ENCODE measurements around the gene AGAP5. TPM values are rescaled to one million over a fixed set of nuclear protein-coding genes. Genes with fewer than 3 reads are reported as not detected.
"Not testable (repeated sequence)": the region's sequence is repeated elsewhere in the genome, so short reads cannot be mapped to it uniquely, and the experiment has no call there.

The AGAP5 gene
- total RNA-seq, 1 donor from 2014 or later = 14.4 TPM

DNA sequence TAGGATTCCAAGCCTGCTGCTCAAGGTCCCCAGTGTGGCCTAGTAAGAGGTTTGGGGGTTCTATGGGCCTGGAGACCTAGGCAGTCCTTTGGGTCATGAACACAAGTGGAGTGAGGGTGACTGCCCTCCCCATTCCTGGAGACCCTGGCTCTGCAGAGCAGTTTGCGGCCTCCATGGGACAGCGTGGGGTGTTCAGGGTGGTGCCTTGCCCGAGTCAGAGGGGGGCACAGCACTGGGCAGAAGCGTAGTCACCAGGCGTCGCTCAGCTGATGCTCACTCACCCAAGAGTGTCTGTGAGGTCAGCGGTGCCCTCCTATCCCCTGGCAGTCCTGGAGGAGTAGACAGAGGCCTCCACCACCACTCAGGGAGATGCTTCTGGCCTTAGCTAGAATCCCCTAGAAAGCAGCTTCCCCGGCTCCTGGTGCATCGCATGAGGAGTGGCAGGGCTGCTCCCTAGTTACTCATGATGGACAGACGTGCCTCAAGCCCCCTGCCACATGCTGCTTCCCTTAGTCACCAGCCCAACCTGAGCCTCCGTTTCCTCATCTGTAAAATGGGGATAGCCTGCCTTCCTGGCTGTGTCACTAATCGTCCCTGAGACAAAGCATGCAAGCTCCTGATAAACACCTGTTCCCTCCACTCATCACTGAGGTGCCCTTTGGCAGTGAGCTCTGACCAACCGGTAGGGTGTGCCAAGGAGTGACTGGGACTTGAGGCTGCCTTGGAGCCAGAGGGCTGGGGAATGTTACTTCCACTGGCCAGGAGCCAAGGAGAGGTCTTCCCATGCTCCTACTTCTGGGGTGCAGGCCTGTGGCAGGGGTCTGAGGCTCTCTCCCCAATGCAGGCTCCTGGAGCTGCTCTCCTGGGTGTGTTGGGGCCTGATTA is 33.5 kb downstream of the AGAP5 start:
- intact Hi-C loops (cut with DNase I) = not testable (repeated sequence)

DNA sequence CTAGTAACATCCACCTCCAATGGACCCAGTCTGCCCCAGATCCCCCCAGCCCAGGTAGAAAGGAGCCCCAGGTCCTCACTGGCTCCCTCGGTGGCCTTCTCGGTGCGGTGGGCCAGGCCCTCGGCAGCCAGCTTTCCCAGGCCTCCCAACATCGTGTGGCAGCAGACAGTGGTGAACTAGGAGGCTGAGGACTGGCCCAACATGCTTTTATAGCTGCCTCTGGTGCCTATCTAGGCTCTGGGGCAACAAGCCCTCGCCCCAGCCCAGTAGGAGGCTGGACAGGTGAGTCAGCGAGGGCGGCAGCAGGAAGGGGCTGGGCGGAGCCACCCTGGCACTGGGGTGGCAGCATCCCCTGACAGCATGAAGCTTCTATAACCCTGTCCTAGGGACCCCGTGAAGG is 34.3 kb downstream of the AGAP5 start:
- DNase-seq (ENCODE audit: low spot score); ATAC-seq; intact Hi-C loops (cut with DNase I): not testable (repeated sequence)

More for the DNA sequence above, 33.5 kb downstream of the AGAP5 start:
- not testable (repeated sequence) for DNase-seq (ENCODE audit: low spot score); ATAC-seq

DNA sequence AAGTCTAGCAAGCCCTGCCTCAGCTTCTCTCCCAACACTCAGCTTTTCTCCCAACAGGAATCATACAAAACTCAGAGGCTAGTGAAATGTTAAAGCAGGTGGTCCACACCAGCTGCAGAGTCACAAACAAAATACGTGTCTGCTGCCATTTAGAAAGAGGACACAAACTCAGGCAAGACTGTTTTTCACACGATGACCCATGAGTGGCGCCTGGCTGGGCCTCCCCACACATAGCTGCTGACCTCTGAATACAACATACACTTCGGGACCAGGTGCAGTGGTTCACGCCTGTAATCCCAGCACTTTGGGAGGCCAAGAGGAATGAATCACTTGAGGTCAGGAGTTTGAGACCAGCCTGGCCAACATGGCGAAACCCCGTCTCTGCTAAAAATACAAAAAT is 35.2 kb downstream of the AGAP5 start:
- intact Hi-C loops (cut with DNase I); DNase-seq (ENCODE audit: low spot score); ATAC-seq: not testable (repeated sequence)

DNA sequence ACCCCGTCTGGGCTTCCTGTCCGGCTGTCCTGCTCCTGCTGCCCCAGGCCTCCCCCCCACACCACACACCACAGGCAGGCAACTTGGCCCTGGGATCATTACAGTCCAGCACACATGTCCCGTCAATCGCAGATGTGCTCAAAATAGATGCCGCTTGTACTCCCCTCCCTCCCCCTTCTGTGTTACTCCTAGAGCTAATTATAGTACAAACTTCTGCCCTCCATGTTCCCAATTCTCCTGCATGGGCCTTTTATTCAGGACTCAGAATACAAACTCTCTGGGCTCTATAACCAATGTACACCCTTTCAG is 42.0 kb downstream of the AGAP5 start, which contains the start of gene SYNPO2L:
TSS of gene SYNPO2L (minus strand) at position 40 of the 309 bp plus-strand sequence. CDS start 107 bp downstream, outside the sequence.
- intact Hi-C loops (cut with DNase I) = no loop called here
- DNase-seq (ENCODE audit: low spot score) (no peak), ATAC-seq (peak; percentile 52)

DNA sequence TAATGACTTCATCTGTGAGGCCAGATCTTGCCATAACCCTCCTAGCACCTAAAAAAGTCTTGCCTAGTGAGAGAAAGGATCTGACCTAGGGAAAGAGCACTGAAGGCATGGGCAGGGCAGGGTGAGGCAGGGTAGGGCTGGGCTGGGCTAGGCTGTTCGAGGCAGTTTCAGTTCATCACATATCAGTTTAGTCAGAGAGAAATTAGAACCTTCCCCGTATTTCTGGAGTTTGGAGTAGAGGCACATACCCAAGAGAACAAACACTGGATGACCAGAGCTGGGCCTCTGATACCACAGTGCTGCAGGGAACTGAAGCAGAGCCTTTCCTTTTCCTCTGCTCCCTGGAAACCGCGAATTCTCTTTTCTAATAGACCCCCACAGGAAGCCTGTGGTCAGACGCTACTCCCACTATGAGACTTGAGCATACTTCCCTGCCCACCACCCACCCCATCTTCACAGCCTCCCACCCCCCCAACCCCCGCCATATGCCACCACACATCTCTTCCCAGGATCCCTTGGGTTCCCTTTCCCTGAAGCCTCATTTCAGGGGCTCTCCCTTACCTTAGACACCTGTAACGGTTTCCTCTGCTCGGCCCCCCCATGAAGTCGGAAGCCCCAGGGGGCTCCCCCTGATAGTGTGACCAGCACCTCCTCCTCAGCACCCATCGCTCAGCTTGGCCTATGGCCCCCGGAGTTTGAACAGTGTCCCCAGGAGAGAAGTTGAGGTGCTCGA is 42.5 kb downstream of the AGAP5 start:
- intact Hi-C loops (cut with DNase I) = no loop called here
- DNase-seq (ENCODE audit: low spot score) (no peak), ATAC-seq (peak; percentile 71)

DNA sequence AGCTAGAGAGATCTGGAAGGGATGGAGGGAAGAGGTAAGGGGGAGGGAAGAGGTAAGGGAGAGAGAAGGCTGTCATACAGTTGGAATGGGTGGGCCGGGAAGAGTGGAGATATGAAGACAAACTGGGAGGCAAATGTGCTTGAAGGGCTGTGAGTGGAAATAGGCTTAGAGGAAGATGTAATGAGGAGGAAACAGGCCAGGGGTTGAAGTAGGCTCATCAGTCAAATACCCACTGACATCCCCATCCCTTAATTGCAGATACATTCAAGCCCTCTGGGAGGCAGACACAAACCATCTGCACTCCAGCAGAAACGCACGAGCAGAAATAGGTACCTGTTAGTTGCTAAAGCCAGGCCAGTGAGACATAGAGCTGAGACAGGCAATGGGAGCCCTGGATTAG is 44.2 kb downstream of the AGAP5 start:
- intact Hi-C loops (cut with DNase I) = no loop called here
- ATAC-seq (no peak), DNase-seq (ENCODE audit: low spot score) (no peak)

DNA sequence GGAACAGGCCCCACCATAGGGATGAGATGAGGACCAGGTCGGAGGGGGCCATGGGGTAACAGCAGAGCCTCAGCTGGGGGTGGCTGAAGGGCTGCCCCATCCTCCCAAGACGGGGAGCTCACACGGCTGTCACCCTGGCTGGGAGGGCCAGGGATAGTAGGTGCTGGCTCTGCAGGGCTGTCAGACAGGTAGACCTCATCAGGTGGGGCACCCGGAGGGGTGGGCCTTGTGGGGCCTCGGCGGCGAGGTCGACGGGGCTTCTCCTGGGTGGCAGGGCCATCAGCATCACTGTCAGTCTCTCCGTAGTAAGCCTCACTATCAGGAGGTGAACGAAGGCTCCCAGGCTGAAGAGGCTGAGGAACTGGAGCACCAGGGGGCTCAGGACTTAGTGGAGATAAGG is 44.7 kb downstream of the AGAP5 start:
- DNase-seq (ENCODE audit: low spot score) (no peak), ATAC-seq (no peak)
- intact Hi-C loops (cut with DNase I) = no loop called here

DNA sequence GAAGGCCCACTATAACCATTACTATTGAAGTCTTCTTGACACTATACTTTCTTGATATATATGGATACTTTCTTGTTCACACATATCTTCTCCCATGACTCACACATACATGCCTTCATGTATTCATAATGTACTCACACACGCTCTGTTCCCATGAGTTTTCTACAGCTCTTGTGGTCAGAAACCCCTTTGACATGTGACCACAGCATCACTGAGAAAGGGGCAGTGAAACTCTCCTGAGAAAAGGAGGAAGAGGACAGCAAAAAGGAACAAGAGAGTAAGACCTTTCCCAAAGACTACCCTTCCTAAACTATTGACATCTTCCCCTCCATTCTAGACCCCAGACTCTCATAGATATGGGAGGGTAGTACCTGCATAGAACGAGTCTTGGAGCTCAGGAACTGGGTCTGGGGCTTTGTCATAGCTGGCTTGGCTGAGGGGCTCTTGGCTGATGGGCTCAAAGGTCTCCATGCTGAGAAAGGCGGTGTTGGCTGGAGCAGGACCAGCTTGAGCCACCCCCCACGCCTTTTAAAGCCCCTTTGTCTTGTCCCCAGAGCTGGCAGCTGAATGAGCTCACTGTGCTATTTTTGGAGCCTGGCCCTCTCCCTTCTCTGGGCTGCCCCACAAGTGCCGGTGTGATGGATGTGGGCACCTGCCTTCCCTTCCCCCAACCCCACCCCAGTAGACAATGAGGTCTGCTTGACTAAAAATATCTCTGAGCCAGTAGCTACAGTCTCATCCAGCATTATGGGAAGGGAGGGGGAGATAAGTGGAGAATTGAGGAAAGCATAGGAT is 47.2 kb downstream of the AGAP5 start:
- intact Hi-C loops (cut with DNase I) = no loop called here
- ATAC-seq (no peak), DNase-seq (ENCODE audit: low spot score) (no peak)

DNA sequence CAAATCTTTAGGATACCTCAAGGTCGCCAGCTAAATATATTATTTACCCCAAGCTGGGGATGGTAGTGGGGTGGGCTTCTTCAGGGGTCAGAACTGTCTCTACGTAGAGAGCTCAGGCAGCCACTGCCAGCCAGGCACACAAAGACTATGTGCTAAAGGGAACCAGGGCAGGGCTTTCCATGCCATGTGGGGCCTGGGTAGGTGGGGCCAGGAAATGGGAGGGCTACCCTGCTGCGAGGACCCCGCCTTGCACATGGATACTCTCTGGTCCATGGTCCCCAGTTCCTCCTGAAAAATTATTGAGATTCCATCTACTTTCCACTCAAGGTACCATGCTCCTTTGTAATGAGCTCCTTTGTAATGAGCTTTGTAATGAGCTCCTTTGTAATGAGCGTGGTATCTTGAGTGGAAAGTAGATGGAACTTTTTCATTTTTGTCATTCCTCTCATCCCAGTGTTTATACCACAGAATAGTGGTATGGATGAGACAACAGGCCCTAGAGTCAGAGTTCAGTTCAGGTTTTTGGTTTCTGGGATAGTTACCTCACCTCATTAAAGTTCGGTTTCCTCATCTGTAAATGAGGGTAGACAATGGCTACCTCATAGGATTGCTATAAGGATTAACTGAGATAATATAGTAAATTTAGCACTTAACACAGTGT is 47.9 kb downstream of the AGAP5 start:
- intact Hi-C loops (cut with DNase I) = no loop called here
- ATAC-seq = no peak
- DNase-seq (ENCODE audit: low spot score) = no peak

DNA sequence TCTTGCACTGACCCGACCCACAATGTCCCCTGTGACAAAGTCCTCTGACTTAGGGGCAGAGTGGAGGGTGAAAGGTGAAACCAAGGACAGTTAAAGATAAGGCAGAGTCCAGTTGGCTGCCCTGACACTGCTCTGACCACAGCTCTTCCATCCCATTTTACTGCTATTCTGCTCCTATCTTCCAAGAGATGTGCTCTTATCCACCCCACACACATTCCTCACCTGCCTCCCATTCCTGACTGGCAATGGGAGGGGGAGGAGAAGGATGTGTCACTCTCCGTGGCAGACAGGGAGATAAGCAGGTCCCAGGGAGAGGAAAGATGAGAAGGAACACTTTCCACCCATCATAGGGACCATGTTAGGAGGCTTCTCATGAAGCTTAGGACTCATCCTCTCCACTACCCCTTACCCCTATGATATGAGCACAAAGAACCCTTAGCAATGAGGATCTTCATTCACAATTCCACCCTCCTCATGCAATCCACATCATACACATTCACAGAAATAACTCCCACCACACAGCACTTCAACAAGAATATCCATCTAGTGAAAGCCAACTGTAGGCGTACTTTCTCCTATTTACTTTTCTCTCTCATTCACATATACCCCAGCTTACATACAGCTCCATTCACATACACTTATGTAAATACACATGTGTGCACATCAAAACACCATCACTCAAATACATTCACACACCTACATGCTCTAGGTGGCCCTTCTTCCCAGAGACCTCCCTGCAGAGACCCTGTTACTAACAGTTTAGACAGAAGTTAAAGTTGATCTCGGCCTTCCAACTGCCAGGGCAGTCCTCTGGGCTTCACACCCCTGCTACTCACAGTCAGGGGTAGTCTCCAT is 48.7 kb downstream of the AGAP5 start:
- intact Hi-C loops (cut with DNase I) = no loop called here
- DNase-seq (ENCODE audit: low spot score) (no peak), ATAC-seq (no peak)

DNA sequence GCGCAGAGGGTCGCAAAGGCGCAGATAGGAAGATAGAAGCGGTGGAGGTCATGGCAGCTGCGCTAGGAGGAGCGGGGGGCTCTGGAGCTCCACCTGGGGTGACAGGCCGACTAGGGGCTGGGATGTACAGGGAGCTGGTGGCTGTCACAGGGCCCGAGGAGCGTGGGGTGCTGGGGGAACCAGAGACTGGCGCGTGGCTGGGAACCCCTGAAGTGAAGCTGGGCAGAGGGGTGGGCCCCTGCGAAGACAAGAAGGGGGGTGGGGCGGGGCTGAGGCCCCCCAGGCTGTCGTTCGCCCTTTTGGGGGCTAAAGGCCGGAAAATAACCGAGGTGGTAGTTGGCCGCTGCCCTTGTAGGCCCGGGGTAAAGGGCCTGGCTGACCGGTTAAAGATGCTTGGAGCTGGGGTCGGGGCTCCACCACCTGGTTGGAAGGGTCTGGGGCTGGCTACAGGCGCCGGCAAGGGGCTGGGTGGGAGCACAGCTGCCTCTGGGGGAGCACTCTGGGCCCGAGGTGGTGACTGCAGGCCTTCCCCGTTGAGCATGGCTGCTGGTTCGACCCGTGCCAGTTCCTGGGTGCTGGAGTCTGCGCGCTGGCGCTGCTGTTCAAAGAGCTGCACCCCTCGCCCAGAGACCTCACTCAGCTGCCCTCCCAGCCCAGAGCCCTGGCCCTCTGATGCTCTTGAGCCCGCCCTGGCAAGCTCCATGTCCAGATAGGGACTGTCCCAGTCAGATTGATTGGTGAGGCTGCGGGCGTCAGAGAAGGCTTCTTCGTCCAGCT is 49.8 kb downstream of the AGAP5 start:
- peak; percentile 16 for ATAC-seq
- intact Hi-C loops (cut with DNase I) = no loop called here
- no peak for DNase-seq (ENCODE audit: low spot score)

DNA sequence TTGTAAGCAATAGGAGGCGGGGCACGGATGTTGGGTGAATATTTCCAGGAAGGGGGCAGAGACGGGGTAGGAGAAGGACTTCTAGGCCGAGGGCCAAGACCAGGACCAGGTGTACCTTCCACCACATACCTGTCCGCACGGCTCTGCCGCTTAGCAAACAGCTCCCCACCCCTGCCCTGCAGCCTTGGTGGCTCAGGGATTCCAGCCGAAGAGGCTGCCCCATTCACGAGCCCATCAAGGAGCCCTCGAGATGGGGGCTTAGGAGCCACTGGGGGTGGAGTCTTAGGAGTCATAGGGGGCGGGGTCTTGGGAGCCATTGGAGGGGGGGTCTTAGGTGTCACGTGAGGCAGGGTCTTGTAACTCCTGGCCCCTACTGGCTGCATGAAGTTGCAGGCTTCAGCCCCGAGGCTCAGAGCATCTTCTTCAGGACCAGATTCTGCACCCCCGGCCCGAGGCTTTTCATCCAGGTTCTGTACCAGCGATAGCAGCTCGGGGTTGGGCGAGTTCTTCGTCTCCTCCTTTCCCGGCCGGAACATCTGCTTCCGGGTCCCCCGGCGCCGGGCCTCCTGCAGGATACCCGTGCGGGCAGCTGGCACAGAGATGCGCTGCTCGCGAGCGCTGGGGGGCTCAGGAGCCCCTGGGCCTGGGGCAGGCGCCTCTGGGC is 50.6 kb downstream of the AGAP5 start:
- ATAC-seq = peak; percentile 70
- DNase-seq (ENCODE audit: low spot score) = peak; percentile 75
- intact Hi-C loops (cut with DNase I) = no loop called here

DNA sequence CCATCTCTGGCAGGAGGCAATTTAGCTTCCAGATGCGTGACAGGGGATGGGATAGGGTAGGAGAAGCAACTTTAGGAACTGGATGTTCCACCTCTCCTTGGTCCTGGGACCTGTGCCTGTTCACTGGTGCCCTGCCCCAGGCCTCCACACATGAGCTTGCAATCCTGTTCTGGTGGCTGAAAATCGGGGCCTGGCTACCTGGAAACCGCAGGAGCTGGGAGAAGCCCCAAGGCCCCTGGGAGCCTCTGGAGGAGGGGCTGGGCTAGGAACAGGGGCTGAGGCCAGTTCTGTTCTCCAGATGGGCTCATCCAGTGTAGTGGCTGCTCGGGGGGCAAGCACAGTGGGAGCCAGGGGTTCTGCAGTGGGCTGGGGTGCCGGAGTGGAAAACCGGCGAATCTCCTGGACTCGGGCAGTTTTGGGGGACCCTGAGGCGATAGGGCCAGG is 51.3 kb downstream of the AGAP5 start:
- ATAC-seq (no peak), DNase-seq (ENCODE audit: low spot score) (no peak)
- intact Hi-C loops (cut with DNase I) = no loop called here

DNA sequence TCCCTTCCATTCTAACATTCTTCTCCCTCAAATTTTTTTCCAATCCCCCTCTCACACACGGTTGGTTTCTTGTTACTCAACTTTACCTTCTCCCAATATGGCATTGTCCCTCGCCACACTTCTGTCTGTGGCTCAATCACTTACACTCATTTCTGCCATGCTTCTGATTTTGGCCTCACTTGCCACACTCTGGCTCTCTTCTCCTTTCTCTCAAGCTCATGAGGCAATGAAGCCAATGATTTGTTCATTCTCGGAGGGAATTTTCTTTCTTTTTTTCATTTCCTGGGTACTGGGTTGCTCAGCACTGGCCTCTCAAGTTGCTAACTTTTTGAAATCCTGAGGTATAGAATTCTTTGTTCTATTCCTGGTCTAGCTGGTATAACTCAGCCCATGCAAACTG is 52.7 kb downstream of the AGAP5 start:
- intact Hi-C loops (cut with DNase I) = no loop called here
- DNase-seq (ENCODE audit: low spot score) (no peak), ATAC-seq (no peak)

DNA sequence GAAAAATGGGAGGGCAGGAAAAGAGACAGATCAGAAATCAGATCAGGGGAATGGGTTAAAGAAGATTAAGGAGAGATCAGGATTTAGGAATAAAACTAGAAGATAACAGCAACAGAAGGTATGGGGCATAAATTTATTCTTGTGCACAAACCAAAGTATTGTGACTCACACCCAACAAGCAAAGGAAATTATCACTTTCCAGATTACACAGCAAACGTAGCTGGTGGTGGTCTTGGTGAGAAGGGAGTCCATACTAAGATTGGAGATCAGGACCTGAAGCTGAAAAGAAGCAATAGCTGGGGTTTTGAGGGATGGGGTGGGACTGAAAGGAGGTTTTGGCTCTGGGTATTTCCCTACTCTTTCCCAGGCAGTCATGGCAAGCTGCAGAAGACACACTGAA is 53.1 kb downstream of the AGAP5 start:
- ATAC-seq (no peak), DNase-seq (ENCODE audit: low spot score) (no peak)
- intact Hi-C loops (cut with DNase I) = loop anchor here (5.0 kb wide), 1 partner anchor 112 kb away; no protein-coding TSS in a partner anchor

DNA sequence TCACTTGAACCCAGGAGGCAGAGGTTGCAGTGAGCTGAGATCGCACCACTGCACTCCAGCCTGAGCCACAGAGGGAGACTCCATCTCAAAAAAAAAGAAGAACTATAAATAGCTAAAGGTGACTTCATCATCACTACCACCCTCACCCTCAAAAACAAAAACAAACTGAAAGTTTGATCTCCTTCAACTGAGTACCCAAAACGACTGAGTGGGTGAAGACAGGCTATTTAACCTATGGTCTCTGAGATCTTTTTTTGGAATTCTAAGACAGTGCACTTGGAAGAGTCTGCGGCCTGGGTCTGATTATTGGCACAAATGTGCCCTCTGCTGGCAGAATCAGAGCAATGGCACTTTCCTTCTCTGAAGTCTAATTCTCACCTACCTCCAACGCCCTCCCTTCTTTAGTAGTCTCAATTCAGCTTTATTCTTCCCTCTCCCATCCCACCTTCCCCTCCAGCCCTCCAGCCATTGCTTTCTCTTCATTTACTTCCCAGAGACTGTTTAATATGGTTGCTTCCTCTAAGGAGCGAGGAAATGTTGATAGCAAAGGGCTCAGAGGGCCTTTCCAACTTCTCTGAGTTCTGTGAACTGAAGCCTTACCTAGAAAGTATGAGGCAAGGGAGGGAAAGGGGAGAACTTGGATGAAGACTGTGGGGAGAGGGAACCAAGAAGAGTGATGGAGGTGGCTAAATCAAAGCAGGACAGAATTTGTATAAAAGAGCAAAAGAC is 53.7 kb downstream of the AGAP5 start:
- ATAC-seq = peak; percentile 70
- intact Hi-C loops (cut with DNase I) = loop anchor here (5.0 kb wide), 1 partner anchor 112 kb away; no protein-coding TSS in a partner anchor
- DNase-seq (ENCODE audit: low spot score) = peak; percentile 69
